Measurements from ENCODE around the gene DCLRE1A.
"Not testable (repeated sequence)": the region's sequence is repeated elsewhere in the genome, so short reads cannot be mapped to it uniquely, and the experiment has no call there.

DCLRE1A gene

GRCh38 chr10:113857210-113857609 is 3.3 kb upstream of the DCLRE1A start:
- DNase-seq (ENCODE audit: low read depth) = no peak

GRCh38 chr10:113856563-113856962 is 2.7 kb upstream of the DCLRE1A start:
- no peak for DNase-seq (ENCODE audit: low read depth)

- peak; percentile 17 for DNase-seq (ENCODE audit: low read depth)
Measured at GRCh38 chr10:113854761-113855588, 1.1 kb upstream of the DCLRE1A start.

- DNase-seq (ENCODE audit: low read depth) = no peak
Measured at GRCh38 chr10:113853578-113854012, 287 bp downstream of the DCLRE1A start.

GRCh38 chr10:113849946-113850345 is 3.9 kb downstream of the DCLRE1A start:
- no peak for DNase-seq (ENCODE audit: low read depth)

GRCh38 chr10:113849140-113849803 is 4.6 kb downstream of the DCLRE1A start:
- no peak for DNase-seq (ENCODE audit: low read depth)

- DNase-seq (ENCODE audit: low read depth) = no peak
Measured at GRCh38 chr10:113846036-113846435, 7.8 kb downstream of the DCLRE1A start.

- DNase-seq (ENCODE audit: low read depth) = no peak
Measured at GRCh38 chr10:113843972-113844485, 9.9 kb downstream of the DCLRE1A start.

GRCh38 chr10:113842171-113842570 is 11.7 kb downstream of the DCLRE1A start:
- DNase-seq (ENCODE audit: low read depth) = no peak

- DNase-seq (ENCODE audit: low read depth) = not testable (repeated sequence)
Measured at GRCh38 chr10:113828567-113828966, 25.3 kb downstream of the DCLRE1A start.

GRCh38 chr10:113825791-113826190 is 28.1 kb downstream of the DCLRE1A start:
- DNase-seq (ENCODE audit: low read depth) = no peak

GRCh38 chr10:113823389-113823788 is 30.5 kb downstream of the DCLRE1A start:
- no peak for DNase-seq (ENCODE audit: low read depth)

- no peak for DNase-seq (ENCODE audit: low read depth)
Measured at GRCh38 chr10:113822174-113822573, 31.7 kb downstream of the DCLRE1A start.

- not testable (repeated sequence) for DNase-seq (ENCODE audit: low read depth)
Measured at GRCh38 chr10:113821306-113821705, 32.6 kb downstream of the DCLRE1A start.

- DNase-seq (ENCODE audit: low read depth) = no peak
Measured at GRCh38 chr10:113820507-113820906, 33.4 kb downstream of the DCLRE1A start.

GRCh38 chr10:113819989-113820388 is 33.9 kb downstream of the DCLRE1A start:
- no peak for DNase-seq (ENCODE audit: low read depth)

- DNase-seq (ENCODE audit: low read depth) = not testable (repeated sequence)
Measured at GRCh38 chr10:113814700-113815099, 39.2 kb downstream of the DCLRE1A start.

GRCh38 chr10:113808168-113808567 is 45.7 kb downstream of the DCLRE1A start:
- no peak for DNase-seq (ENCODE audit: low read depth)

- DNase-seq (ENCODE audit: low read depth) = no peak
Measured at GRCh38 chr10:113806503-113806902, 47.4 kb downstream of the DCLRE1A start.

- no peak for DNase-seq (ENCODE audit: low read depth)
Measured at GRCh38 chr10:113802997-113803396, 50.9 kb downstream of the DCLRE1A start.

- no peak for DNase-seq (ENCODE audit: low read depth)
Measured at GRCh38 chr10:113801569-113801968, 52.3 kb downstream of the DCLRE1A start.

GRCh38 chr10:113791691-113792090 is 62.2 kb downstream of the DCLRE1A start:
- DNase-seq (ENCODE audit: low read depth) = no peak

- DNase-seq (ENCODE audit: low read depth) = no peak
Measured at GRCh38 chr10:113788604-113789083, 65.2 kb downstream of the DCLRE1A start.
